Body of pancreas (tissue), 4 donors: ENCODE measurements around the gene SLC18A2. TPM values are rescaled to one million over a fixed set of nuclear protein-coding genes. Genes with fewer than 3 reads are reported as not detected.
A peak's percentile ranks its signal among the peaks of the same experiment; 100 is the strongest.

Experiments used
- ATAC-seq: fragments of 150-250 bp; one replicate; pipeline ENCODE4 v1.9.1; 2016
- DNase-seq, 4 donors: peaks; one replicate each; pipeline ENCODE4 v3.0.0-alpha.2; 2019
- H3K27ac ChIP-seq, 4 donors: fragments of 200-600 bp; sonication (generic); 1 replicate in 3 of 4; 2 replicates in 1 of 4; pipeline versions ENCODE4 v1.5.1 to v1.6.1; 2016 to 2019; ENCODE audit warnings: mild to moderate bottlenecking in 1 of 4, mixed read lengths in 1 of 4, moderate library complexity in 1 of 4
- H3K27me3 ChIP-seq, 2 donors: fragments of 200-600 bp; sonication (generic); one replicate each; pipeline ENCODE4 v1.6.0; 2016; ENCODE audit warnings: mild to moderate bottlenecking in 1 of 2
- H3K36me3 ChIP-seq, 2 donors: fragments of 200-600 bp; sonication (generic); replicated peaks in 1 of 2; 2 replicates each; pipeline ENCODE4 v1.5.1; 2016; ENCODE audit warnings: low read depth in 2 of 2; ENCODE audit not compliant: insufficient read depth in 1 of 2
- H3K4me1 ChIP-seq: fragments of 200-600 bp; sonication (generic); one replicate; pipeline ENCODE4 v1.6.0; 2016
- H3K4me3 ChIP-seq, 2 donors: fragments of 200-600 bp; sonication (generic); 1 replicate in 1 of 2; 2 replicates in 1 of 2; pipeline ENCODE4 v1.5.1; 2016 to 2019
- H3K9me3 ChIP-seq, 3 donors: fragments of 200-600 bp; sonication (generic); 1 replicate in 2 of 3; 2 replicates in 1 of 3; pipeline ENCODE4 v1.5.1; 2016
- POLR2A ChIP-seq, 3 donors: fragments of 450-650 bp; IDR thresholded peaks; one replicate each; pipeline ENCODE4 v1.6.1; 2016; ENCODE audit warnings: antibody characterized with exemption in 3 of 3, mild to moderate bottlenecking in 2 of 3
- WGBS, 2 donors: methylation state at CpG; one replicate each; pipeline ENCODE4 v1.1.5; 2017; 5-methylcytosine and 5-hydroxymethylcytosine counted together
- intact Hi-C: fragments of 100-400 bp; cut with DNase I; formaldehyde crosslinking; loops from one replicate; pipeline ENCODE4 v1.15.1; 2023
- total RNA-seq, 2 donors: library from RNA; depleted of rRNA; stranded (reverse); fragments of >200 nt; gene quantifications; one replicate each; pipeline ENCODE4 v1.1.0, GENCODE V29; 2016
- TF ChIP-seq, protein P1 (sequence below), 7 experiments: fragments of 450-650 bp in 4 of 7; fragments of 200-600 bp in 3 of 7; sonication (generic) in 3 of 7; IDR thresholded peaks; one replicate each; pipeline ENCODE4 v1.5.1; 2016 to 2019; ENCODE audit warnings: antibody characterized with exemption in 7 of 7

The SLC18A2 gene
- total RNA-seq, 2 donors from 2014 or later = 1.6 to 2.3 TPM

DNA sequence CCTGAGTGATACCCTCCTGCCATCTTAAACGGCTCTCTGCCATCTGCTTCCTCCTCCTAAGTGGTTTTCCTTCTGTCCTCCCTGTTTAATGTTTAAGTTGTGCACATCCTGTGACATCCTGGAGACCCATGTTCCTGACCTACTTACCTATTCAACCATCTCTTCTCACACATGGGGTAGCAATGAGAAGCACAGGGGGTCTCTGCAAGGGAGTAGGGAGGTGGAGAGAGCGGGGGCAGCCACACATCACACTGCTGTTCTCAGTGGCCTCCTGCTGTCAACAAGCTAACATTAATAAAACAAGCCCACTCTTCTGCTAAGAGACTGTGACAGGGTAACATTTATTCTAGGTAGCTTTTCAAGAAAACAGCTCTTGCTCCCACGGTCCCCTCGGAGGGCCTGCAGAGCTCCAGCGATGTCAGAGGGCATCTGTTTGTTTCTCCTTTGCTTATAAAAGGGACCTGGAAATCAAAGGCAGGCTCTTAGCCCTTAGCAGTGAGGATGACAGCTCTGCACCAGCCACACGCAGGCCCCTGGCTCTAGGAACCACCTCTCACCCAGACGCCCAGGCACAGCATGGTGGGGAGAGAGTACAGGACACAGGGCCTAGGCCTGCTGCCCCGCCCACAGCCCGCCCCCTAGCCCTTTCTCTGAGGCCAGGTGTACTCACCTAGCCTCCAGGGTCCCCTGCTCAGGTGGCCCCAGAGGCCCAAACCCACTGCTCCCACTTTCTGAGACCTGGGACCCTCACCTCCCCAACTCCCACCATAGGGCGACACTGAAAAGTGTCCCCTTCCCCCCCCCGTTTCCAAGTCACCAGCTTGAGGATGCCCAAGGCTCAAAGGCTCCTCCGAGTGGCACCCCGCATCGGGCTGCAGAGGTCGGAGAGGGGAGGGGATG is 943 bp upstream of the SLC18A2 start:
- intact Hi-C loops = no loop called here
- WGBS, 2 donors = 49 to 56% methylated on average over 5 to 15 of the region's 15 CpGs
- H3K27ac ChIP-seq = no peak overlapping the region
- peaks cover 0 to 5% of the 10 kb centered on the region in 2 donors for H3K27me3 ChIP-seq
- H3K36me3 ChIP-seq = no peaks in the 10 kb centered on the region
- no peak overlapping the region for H3K4me3 ChIP-seq
- H3K4me1 ChIP-seq = peaks cover 6% of the 10 kb centered on the region
- ATAC-seq (no peak), DNase-seq (no peak)
- H3K9me3 ChIP-seq = no peaks in the 10 kb centered on the region
- TF ChIP-seq, protein P1, sequence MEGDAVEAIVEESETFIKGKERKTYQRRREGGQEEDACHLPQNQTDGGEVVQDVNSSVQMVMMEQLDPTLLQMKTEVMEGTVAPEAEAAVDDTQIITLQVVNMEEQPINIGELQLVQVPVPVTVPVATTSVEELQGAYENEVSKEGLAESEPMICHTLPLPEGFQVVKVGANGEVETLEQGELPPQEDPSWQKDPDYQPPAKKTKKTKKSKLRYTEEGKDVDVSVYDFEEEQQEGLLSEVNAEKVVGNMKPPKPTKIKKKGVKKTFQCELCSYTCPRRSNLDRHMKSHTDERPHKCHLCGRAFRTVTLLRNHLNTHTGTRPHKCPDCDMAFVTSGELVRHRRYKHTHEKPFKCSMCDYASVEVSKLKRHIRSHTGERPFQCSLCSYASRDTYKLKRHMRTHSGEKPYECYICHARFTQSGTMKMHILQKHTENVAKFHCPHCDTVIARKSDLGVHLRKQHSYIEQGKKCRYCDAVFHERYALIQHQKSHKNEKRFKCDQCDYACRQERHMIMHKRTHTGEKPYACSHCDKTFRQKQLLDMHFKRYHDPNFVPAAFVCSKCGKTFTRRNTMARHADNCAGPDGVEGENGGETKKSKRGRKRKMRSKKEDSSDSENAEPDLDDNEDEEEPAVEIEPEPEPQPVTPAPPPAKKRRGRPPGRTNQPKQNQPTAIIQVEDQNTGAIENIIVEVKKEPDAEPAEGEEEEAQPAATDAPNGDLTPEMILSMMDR (IDR thresholded peaks at IDR 0.05) = no peak
- TF ChIP-seq POLR2A (IDR thresholded peaks at IDR 0.05) = no peak

DNA sequence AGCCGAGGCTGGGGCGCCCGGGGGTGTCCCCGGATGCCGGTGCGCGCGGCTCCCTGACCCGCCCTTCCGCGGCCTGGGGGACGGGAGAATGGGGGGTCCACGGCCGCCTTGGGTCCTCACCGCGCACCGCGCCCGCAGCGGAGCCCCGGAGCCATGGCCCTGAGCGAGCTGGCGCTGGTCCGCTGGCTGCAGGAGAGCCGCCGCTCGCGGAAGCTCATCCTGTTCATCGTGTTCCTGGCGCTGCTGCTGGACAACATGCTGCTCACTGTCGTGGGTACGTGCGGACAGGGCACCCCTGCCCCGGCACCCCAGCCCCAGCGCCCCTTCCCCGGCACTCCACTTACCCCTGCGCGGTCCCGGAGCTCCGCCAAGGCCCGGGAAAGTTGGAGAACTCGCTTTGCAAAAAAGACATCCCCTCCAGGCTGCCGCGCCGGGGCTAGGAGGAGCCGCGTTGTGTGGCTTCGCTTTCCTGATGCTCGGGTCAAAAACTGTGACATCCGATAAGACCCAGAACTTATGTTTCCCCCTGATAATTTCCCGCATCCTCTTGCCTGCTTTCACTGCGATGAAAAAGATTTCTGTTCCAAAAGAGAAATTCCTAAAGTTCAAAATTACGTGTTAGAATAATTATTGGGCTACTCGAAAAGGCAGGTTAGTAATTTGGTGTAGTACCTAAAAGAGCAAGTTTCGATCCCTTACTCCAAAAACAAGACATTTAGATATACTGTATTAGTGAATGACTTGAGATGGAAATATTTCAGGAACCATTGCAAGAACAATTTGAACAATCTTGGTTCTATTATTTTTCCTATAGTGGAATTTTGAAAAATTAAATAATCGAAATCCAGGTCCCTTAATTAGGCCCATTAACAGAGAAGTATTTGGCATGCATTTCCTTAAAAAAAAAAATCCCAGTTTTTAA is 888 bp downstream of the SLC18A2 start:
- H3K36me3 ChIP-seq = no peaks in the 10 kb centered on the region
- peaks cover 6% of the 10 kb centered on the region for H3K4me1 ChIP-seq
- 6 to 15% methylated on average over 22 to 56 of the region's 56 CpGs for WGBS, 2 donors
- DNase-seq (peak in 1 of 4 donors; percentile 24), ATAC-seq (no peak)
- H3K4me3 ChIP-seq = no peak overlapping the region
- H3K9me3 ChIP-seq = no peaks in the 10 kb centered on the region
- TF ChIP-seq POLR2A (IDR thresholded peaks at IDR 0.05) = no peak
- TF ChIP-seq, protein P1 (IDR thresholded peaks at IDR 0.05) = no peak
- peaks cover 0 to 5% of the 10 kb centered on the region in 2 donors for H3K27me3 ChIP-seq
- intact Hi-C loops = no loop called here
- H3K27ac ChIP-seq = no peak overlapping the region

DNA sequence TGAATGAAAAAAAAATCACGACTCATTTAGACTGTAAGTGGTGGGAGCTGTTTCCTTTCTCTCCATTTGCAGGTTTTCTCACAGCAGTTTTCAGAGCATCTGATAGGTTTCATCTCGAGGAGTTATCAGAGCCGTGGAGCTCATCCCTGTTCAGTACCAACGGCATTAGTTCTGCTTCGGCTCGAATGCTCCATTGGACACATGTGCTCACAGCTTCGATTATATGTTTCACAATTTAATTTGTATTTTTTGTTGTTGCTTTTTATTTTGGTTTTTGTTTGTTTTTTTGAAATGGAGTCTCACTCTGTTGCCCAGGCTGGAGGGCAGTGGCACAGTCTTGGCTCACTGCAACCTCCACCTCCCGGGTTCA is 1.5 kb downstream of the SLC18A2 start:
- Histone ChIP-seq H3K4me3 (no peak overlapping the region), H3K9me3 (no peaks in the 10 kb centered on the region), H3K27me3 (peaks cover 0 to 5% of the 10 kb centered on the region in 2 donors), H3K4me1 (peaks cover 6% of the 10 kb centered on the region), H3K36me3 (no peaks in the 10 kb centered on the region), H3K27ac (no peak overlapping the region)
- intact Hi-C loops = no loop called here
- DNase-seq (no peak), ATAC-seq (no peak)
- TF ChIP-seq, protein P1 (IDR thresholded peaks at IDR 0.05) = no peak
- TF ChIP-seq POLR2A (IDR thresholded peaks at IDR 0.05) = no peak
- WGBS, 2 donors = 82 to 84% methylated on average over 7 to 8 of the region's 8 CpGs

DNA sequence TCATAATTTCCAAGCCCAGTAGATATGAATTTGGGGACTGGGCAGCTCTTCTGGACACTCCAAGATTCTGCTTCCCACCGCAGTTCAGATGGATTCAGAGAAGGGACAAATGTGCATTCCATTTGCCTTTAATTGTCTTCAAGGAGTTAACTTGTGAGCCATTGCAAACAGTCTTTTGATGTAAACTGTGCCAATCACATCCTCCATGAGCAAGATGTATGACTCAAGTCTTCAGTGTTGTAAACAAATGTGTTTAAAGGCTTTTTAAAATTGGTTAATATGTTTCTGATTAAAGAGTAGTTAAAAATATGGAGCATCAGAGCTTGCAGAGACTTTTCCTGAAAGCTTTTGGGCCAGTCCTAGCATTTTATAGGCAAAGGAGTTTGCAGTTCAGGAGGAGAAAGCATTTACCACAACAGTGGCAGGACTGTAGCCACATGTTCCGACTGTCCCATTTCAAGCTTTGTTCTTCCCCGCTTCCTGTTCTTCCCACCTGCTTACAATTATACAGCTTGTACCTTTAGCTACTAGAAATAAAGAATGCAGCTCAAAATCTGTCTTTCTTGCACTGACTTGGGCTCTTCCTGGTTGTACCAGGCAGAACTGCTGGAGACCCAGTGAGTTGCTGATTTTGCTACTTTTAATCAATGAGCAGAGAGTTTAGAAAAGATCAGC is 6.2 kb downstream of the SLC18A2 start:
- Histone ChIP-seq H3K4me3 (no peak overlapping the region), H3K4me1 (no peaks in the 10 kb centered on the region), H3K9me3 (no peaks in the 10 kb centered on the region), H3K36me3 (no peaks in the 10 kb centered on the region), H3K27ac (no peak overlapping the region), H3K27me3 (no peaks in the 10 kb centered on the region)
- DNase-seq (no peak), ATAC-seq (no peak)
- intact Hi-C loops = no loop called here
- 79 to 84% methylated on average over 3 of the region's 3 CpGs for WGBS, 2 donors
- TF ChIP-seq, protein P1 (IDR thresholded peaks at IDR 0.05) = no peak
- no peak for TF ChIP-seq POLR2A (IDR thresholded peaks at IDR 0.05)
